HepG2 (cell line): ENCODE data around the gene CCDC69. TPM values are rescaled to one million over a fixed set of nuclear protein-coding genes. Genes with fewer than 3 reads are reported as not detected.

Experiments used
- ATF6 ChIP-seq: sonication (generic); formaldehyde crosslinking; conservative IDR thresholded peaks from 2 replicates; pipeline ENCODE4 v1.4.0; 2020; ENCODE audit warnings: missing genetic modification reagents
- CBX1 ChIP-seq: IDR thresholded peaks from one replicate; pipeline ENCODE4 v1.6.1; 2016; ENCODE audit warnings: antibody characterized with exemption, low read depth
- EP300 ChIP-seq, 3 experiments: sonication (generic) in 1 of 3; formaldehyde crosslinking in 1 of 3; IDR thresholded peaks; 2 replicates each; pipeline versions ENCODE4 v1.5.1 to v1.6.1; 2011 to 2020; ENCODE audit warnings: low read depth in 2 of 3, low read length in 2 of 3, borderline replicate concordance in 1 of 3, improper control_type of control experiment in 1 of 3, mild to moderate bottlenecking in 1 of 3, missing genetic modification reagents in 1 of 3, moderate library complexity in 1 of 3
- FOXC1 ChIP-seq: sonication (generic); formaldehyde crosslinking; IDR thresholded peaks from 2 replicates; pipeline ENCODE4 v1.8.0; 2022; ENCODE audit warnings: mild to moderate bottlenecking, missing genetic modification reagents, borderline replicate concordance
- HDAC1 ChIP-seq: sonication (generic); formaldehyde crosslinking; IDR thresholded peaks from 2 replicates; pipeline ENCODE4 v1.5.1; 2020; ENCODE audit warnings: mild to moderate bottlenecking, missing genetic modification reagents
- HHEX ChIP-seq: IDR thresholded peaks from 2 replicates; pipeline ENCODE4 v1.6.1; 2016; ENCODE audit warnings: control low read depth
- HOXA5 ChIP-seq: sonication (generic); formaldehyde crosslinking; IDR thresholded peaks from 2 replicates; pipeline ENCODE4 v1.4.0; 2020; ENCODE audit warnings: missing genetic modification reagents
- KDM5A ChIP-seq: fragments of 200-600 bp; sonication (generic); IDR thresholded peaks from 2 replicates; pipeline ENCODE4 v1.7.0; 2018; ENCODE audit warnings: antibody characterized with exemption, mild to moderate bottlenecking, low read length, borderline replicate concordance
- MXD4 ChIP-seq: IDR thresholded peaks from 2 replicates; pipeline ENCODE4 v1.6.1; 2016; ENCODE audit warnings: mild to moderate bottlenecking, missing biosample characterization, missing genetic modification reagents
- POGZ ChIP-seq: sonication (generic); formaldehyde crosslinking; IDR thresholded peaks from 2 replicates; pipeline ENCODE4 v1.4.0; 2020; ENCODE audit warnings: mild to moderate bottlenecking, missing genetic modification reagents
- PRDM15 ChIP-seq: sonication (generic); formaldehyde crosslinking; IDR thresholded peaks from 2 replicates; pipeline ENCODE4 v1.4.0; 2020; ENCODE audit warnings: missing genetic modification reagents
- SAFB2 ChIP-seq: sonication (generic); formaldehyde crosslinking; IDR thresholded peaks from 2 replicates; pipeline ENCODE4 v1.5.1; 2020; ENCODE audit warnings: missing genetic modification reagents, low read depth, mild to moderate bottlenecking, borderline replicate concordance
- TBL1XR1 ChIP-seq: fragments of 150-350 bp; IDR thresholded peaks from 2 replicates; pipeline ENCODE4 v1.6.1; 2014; ENCODE audit warnings: borderline replicate concordance, low read length; ENCODE audit not compliant: partially characterized antibody
- ZBTB38 ChIP-seq: sonication (generic); formaldehyde crosslinking; IDR thresholded peaks from 2 replicates; pipeline ENCODE4 v1.5.1; 2020; ENCODE audit warnings: mild to moderate bottlenecking, missing genetic modification reagents
- ZFP41 ChIP-seq: sonication (generic); formaldehyde crosslinking; IDR thresholded peaks from 2 replicates; pipeline ENCODE4 v1.4.0; 2020; ENCODE audit warnings: mild to moderate bottlenecking, missing genetic modification reagents, borderline replicate concordance
- ZNF136 ChIP-seq: sonication (generic); formaldehyde crosslinking; IDR thresholded peaks from 2 replicates; pipeline ENCODE4 v1.8.1; 2022; ENCODE audit warnings: low read depth, mild to moderate bottlenecking, moderate library complexity, missing genetic modification reagents
- ZNF17 ChIP-seq: sonication (generic); formaldehyde crosslinking; IDR thresholded peaks from 2 replicates; pipeline ENCODE4 v1.5.0; 2020; ENCODE audit warnings: mild to moderate bottlenecking, missing genetic modification reagents
- ZNF326 ChIP-seq: sonication (generic); formaldehyde crosslinking; IDR thresholded peaks from 2 replicates; pipeline ENCODE4 v1.4.0; 2020; ENCODE audit warnings: missing genetic modification reagents, borderline replicate concordance
- ZNF547 ChIP-seq: sonication (generic); formaldehyde crosslinking; IDR thresholded peaks from 2 replicates; pipeline ENCODE4 v1.5.1; 2020; ENCODE audit warnings: mild to moderate bottlenecking, missing genetic modification reagents
- ZNF652 ChIP-seq: IDR thresholded peaks from 2 replicates; pipeline ENCODE4 v1.6.1; 2016; ENCODE audit warnings: low read depth, borderline replicate concordance
- ZNF710 ChIP-seq: sonication (generic); formaldehyde crosslinking; IDR thresholded peaks from 2 replicates; pipeline ENCODE4 v1.5.0; 2020; ENCODE audit warnings: mild to moderate bottlenecking, missing genetic modification reagents, borderline replicate concordance
- polyA plus RNA-seq, 8 experiments: library from polyadenylated mRNA; depleted of rRNA in 3 of 8; stranded (reverse) in 7 of 8; unstranded in 1 of 8; fragments of >200 nt; fragmentation: Illumina TruSeq in 4 of 8; extraction: Trizol in 4 of 8; gene quantifications; 2 replicates each; pipeline versions ENCODE4 v1.2.1 to v1.2.3, GENCODE V29; 2011 to 2016; ENCODE audit warnings: low read depth in 4 of 8, missing spikeins in 1 of 8, mixed read lengths in 1 of 8; ENCODE audit not compliant: insufficient read depth in 1 of 8
- total RNA-seq, 5 experiments: library from RNA; depleted of rRNA; stranded (reverse); fragments of >200 nt; fragmentation: Illumina TruSeq; extraction: Trizol; gene quantifications; 2 replicates each; pipeline ENCODE4 v1.2.3, GENCODE V29; 2016; ENCODE audit warnings: low read depth in 1 of 5

CCDC69 gene
- total and polyA plus RNA-seq, 2 of the 13 experiments (the other 11 are each of a cell fraction or from before 2014, with no cell fraction given), result 12.2 to 45.2 TPM

- TF ChIP-seq ZNF326, result no peak
- no peak for TF ChIP-seq ZNF652 (CRISPR knock-in tag)
- peak; percentile 91 for TF ChIP-seq FOXC1 (CRISPR knock-in tag)
- TF ChIP-seq ZFP41, result peak; percentile 68; the same call in 1 of the 2 replicates
- peak; percentile 45; the same call in 1 of the 2 replicates for TF ChIP-seq ZBTB38
- 0 out of 2 replicates have a peak, but pooled peaks have one; percentile 75 for TF ChIP-seq ZNF136 (CRISPR knock-in tag)
- peak; percentile 85 for TF ChIP-seq ZNF547 (CRISPR knock-in tag)
- no peak for TF ChIP-seq CBX1
- no peak for TF ChIP-seq HOXA5 (CRISPR knock-in tag)
- no peak for TF ChIP-seq TBL1XR1
- TF ChIP-seq HHEX (CRISPR knock-in tag), result no peak
- TF ChIP-seq ZNF710, result peak; percentile 48; the same call in 1 of the 2 replicates
- no peak for TF ChIP-seq ZNF17 (CRISPR knock-in tag)
- TF ChIP-seq EP300 (IDR thresholded peaks at IDR 0.05; ENCODE audit: low read depth in 2 of 2, low read length in 2 of 2), result no peak; a peak in 1 of 4 replicates
- TF ChIP-seq EP300 (CRISPR knock-in tag; IDR thresholded peaks at IDR 0.05; ENCODE audit: borderline replicate concordance), result no peak
- peak; percentile 43; the same call in 1 of the 2 replicates for TF ChIP-seq POGZ
- peak; percentile 47; the same call in 1 of the 2 replicates for TF ChIP-seq PRDM15 (CRISPR knock-in tag)
- peak; percentile 47; the same call in 1 of the 2 replicates for TF ChIP-seq SAFB2 (CRISPR knock-in tag)
- peak; percentile 80; the same call in 1 of the 2 replicates for TF ChIP-seq MXD4 (CRISPR knock-in tag)
- no peak for TF ChIP-seq KDM5A
- TF ChIP-seq HDAC1 (CRISPR knock-in tag), result peak; percentile 67; the same call in 1 of the 2 replicates
- no peak for TF ChIP-seq ATF6 (CRISPR knock-in tag)
Measured at GRCh38 chr5:151157426-151158286, 66.2 kb downstream of the CCDC69 start, which contains the start of gene ANXA6 (continued).
